GM23338 (cell line): ENCODE measurements around the gene ZNF469.

Source experiments
- CREB1 ChIP-seq: fragments of 250-450 bp; sonication (Bioruptor Pico); IDR thresholded peaks from 2 replicates; pipeline ENCODE4 v1.5.0; 2020; ENCODE audit warnings: low read depth, mild to moderate bottlenecking, moderate library complexity
- CTCF ChIP-seq, 2 experiments: fragments of 200-600 bp in 1 of 2; sonication (generic) in 1 of 2; conservative IDR thresholded peaks; 2 replicates each; pipeline versions ENCODE4 v1.5.1 to v1.6.1; 2016 to 2017; ENCODE audit warnings: antibody characterized with exemption in 2 of 2, low read depth in 2 of 2, mild to moderate bottlenecking in 2 of 2, moderate library complexity in 1 of 2
- ETS1 ChIP-seq: IDR thresholded peaks from 2 replicates; pipeline ENCODE4 v1.6.1; 2016; ENCODE audit warnings: antibody characterized with exemption
- EZH2 ChIP-seq: fragments of 200-600 bp; sonication (generic); IDR thresholded peaks from one replicate; pipeline ENCODE4 v1.8.0; 2017; ENCODE audit warnings: antibody characterized with exemption, mild to moderate bottlenecking, low read depth; ENCODE audit not compliant: unreplicated experiment
- EZH2phosphoT487 ChIP-seq: fragments of 200-600 bp; sonication (generic); IDR thresholded peaks from one replicate; pipeline ENCODE4 v1.8.1; 2018; ENCODE audit warnings: antibody characterized with exemption; ENCODE audit not compliant: unreplicated experiment
- JUNB ChIP-seq: IDR thresholded peaks from one replicate; pipeline ENCODE4 v1.6.1; 2016; ENCODE audit warnings: antibody characterized with exemption; ENCODE audit not compliant: unreplicated experiment
- NANOG ChIP-seq: IDR thresholded peaks from 2 replicates; pipeline ENCODE4 v1.6.1; 2016; ENCODE audit warnings: antibody characterized with exemption, borderline replicate concordance
- POLR2AphosphoS5 ChIP-seq: IDR thresholded peaks from 2 replicates; pipeline ENCODE4 v1.6.1; 2016; ENCODE audit warnings: antibody characterized with exemption, low read depth
- REST ChIP-seq: IDR thresholded peaks from one replicate; pipeline ENCODE4 v1.6.1; 2018; ENCODE audit warnings: antibody characterized with exemption; ENCODE audit not compliant: unreplicated experiment
- STAT1 ChIP-seq: IDR thresholded peaks from one replicate; pipeline ENCODE4 v1.6.1; 2016; ENCODE audit warnings: antibody characterized with exemption; ENCODE audit not compliant: unreplicated experiment
- ZNF114 ChIP-seq: fragments of 250-450 bp; sonication (Bioruptor Pico); IDR thresholded peaks from 2 replicates; pipeline ENCODE4 v1.5.0; 2020; ENCODE audit warnings: mild to moderate bottlenecking, moderate library complexity
- ZNF331 ChIP-seq: fragments of 250-450 bp; sonication (Bioruptor Pico); IDR thresholded peaks from 2 replicates; pipeline ENCODE4 v1.5.0; 2020; ENCODE audit warnings: low read depth, mild to moderate bottlenecking, moderate library complexity

- TF ChIP-seq POLR2AphosphoS5 (no peak), CTCF (conservative IDR thresholded peaks at IDR 0.05; ENCODE audit: low read depth in 2 of 2) (no peak), CREB1 (CRISPR knock-in tag) (no peak), EZH2phosphoT487 (no peak), REST (no peak), ZNF331 (no peak), EZH2 (no peak), ZNF114 (CRISPR knock-in tag) (no peak), ETS1 (no peak), STAT1 (no peak), JUNB (no peak), NANOG (no peak)
These were observed 19.9 kb downstream of the ZNF469 start for GRCh38 chr16:88402551-88403240.
